Measurements from ENCODE around the gene PGGT1B. TPM values are rescaled to one million over a fixed set of nuclear protein-coding genes. Genes with fewer than 3 reads are reported as not detected.

PGGT1B gene
- total and polyA plus RNA-seq, 3 experiments from 2014 or later, result 12.5 to 46.1 (median 44.0) TPM

DNA sequence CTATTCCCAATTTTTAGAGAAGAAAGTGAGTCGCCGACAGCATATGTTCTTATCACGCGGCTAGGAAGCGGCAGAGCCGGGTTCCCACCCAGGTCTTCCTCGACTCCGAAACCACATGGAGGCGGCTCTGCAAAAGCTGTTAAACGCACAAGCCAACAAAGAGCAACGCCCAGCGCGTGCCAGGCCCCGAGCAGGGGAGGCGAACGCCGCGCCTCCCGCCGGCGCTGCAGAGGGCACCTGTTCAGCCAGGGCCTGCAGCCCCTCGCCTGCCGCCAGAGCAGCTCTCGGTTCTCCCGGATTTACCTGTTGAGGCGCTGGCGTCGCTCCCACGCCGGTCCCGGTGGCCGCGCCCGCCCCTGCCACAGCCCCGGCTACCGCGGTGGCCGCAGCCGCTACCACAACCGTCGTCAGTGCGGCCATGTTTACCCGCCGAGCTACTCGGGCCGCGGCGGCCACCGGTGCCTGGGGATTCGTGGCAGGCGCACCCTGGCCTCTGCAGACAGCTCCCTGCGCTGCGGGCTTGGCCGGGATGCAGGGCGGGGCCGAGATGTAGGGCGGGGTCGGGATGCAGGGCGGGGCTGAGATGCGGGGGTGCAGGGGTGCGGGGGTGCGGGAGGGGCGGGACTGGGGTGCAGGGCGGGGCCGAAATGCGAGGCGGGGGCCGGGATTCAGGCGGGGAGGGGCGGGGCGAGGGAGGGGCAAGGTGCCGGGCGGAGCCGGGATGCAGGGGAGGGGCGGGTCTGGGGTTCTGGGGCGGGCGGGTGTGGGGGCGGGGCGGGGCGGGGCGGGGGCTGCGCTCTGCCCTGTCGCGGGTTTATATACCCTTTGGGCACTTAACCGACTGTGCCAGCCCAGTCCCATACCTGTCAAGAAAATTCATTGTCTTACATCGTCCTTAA, 33.7 kb upstream of the PGGT1B start, which contains the start of gene CCDC112:
CCDC112 (minus strand) TSS at position 531 of the 899 bp plus-strand sequence; CDS start at position 420, 111 bp downstream.
- DNase-seq, result peak; percentile 63 to 77 (median 68)
- Histone ChIP-seq H3K9me3 (ENCODE audit: low read length) (no peaks in the 10 kb centered on the region), H3K4me3 (ENCODE audit: low read length) (peak within 1 kb of the TSS; percentile 47), H3K27me3 (ENCODE audit: insufficient read depth, low read length, poor library complexity, severe bottlenecking) (no peaks in the 10 kb centered on the region), H3K4me1 (ENCODE audit: insufficient read depth, low read length) (peaks cover 13% of the 10 kb centered on the region), H3K36me3 (ENCODE audit: insufficient read depth, low read length) (no peaks in the 10 kb centered on the region), H3K27ac (ENCODE audit: low read depth, low read length) (peak within 1 kb of the TSS; percentile 28)
- Mint-ChIP-seq H3K27me3 (peaks cover 1 to 3% of the 10 kb centered on the region in 2 donors), H3K4me3 (peak within 1 kb of the TSS; percentile 75 to 95 (median 89)), H3K27ac (peak within 1 kb of the TSS; percentile 0 to 95 (median 71)), H3K9me3 (peaks cover 0 to 12% (median 6%) of the 10 kb centered on the region in 5 donors), H3K4me1 (peaks cover 7 to 19% (median 9%) of the 10 kb centered on the region in 3 donors), H3K36me3 (peaks cover 0 to 13% (median 4%) of the 10 kb centered on the region in 3 donors)
- CTCF ChIA-PET, result interaction anchor here (0.6 to 2.1 kb wide), 7 partner anchors 11 to 789 kb away, joined by 3 to 8 read pairs (median 4); partner anchors contain the start of gene COMMD10
- POLR2A ChIA-PET, result interaction anchor here (0.6 to 1.3 kb wide), 3 partner anchors 10 to 160 kb away, joined by 3 to 6 read pairs (median 3); partner anchors contain the start of gene PGGT1B

- Histone ChIP-seq H3K4me3 (ENCODE audit: low read length) (peak overlapping the region; percentile 47), H3K36me3 (ENCODE audit: insufficient read depth, low read length) (no peaks in the 10 kb centered on the region), H3K4me1 (ENCODE audit: insufficient read depth, low read length) (peaks cover 13% of the 10 kb centered on the region), H3K27ac (ENCODE audit: low read depth, low read length) (peak overlapping the region; percentile 28), H3K9me3 (ENCODE audit: low read length) (no peaks in the 10 kb centered on the region), H3K27me3 (ENCODE audit: insufficient read depth, low read length, poor library complexity, severe bottlenecking) (no peaks in the 10 kb centered on the region)
- Mint-ChIP-seq H3K36me3 (peaks cover 0 to 14% (median 4%) of the 10 kb centered on the region in 3 donors), H3K9me3 (peaks cover 0 to 12% (median 6%) of the 10 kb centered on the region in 5 donors), H3K27ac (peak overlapping the region; percentile 0 to 95 (median 71)), H3K4me3 (peak overlapping the region; percentile 75 to 95 (median 89)), H3K27me3 (peaks cover 0 to 1% of the 10 kb centered on the region in 2 donors), H3K4me1 (peaks cover 7 to 19% (median 9%) of the 10 kb centered on the region in 3 donors)
- POLR2A ChIA-PET, result interaction anchor here (0.8 to 1.3 kb wide), 2 partner anchors 9 to 34 kb away, joined by 3 to 6 read pairs; partner anchors contain the start of gene PGGT1B
- no peak for DNase-seq
- CTCF ChIA-PET, result interaction anchor here (0.9 to 2.1 kb wide), 5 partner anchors 14 to 789 kb away, joined by 3 to 8 read pairs (median 4); partner anchors contain the start of gene COMMD10
Measured at GRCh38 chr5:115295777-115296123, 33.1 kb upstream of the PGGT1B start.

DNA sequence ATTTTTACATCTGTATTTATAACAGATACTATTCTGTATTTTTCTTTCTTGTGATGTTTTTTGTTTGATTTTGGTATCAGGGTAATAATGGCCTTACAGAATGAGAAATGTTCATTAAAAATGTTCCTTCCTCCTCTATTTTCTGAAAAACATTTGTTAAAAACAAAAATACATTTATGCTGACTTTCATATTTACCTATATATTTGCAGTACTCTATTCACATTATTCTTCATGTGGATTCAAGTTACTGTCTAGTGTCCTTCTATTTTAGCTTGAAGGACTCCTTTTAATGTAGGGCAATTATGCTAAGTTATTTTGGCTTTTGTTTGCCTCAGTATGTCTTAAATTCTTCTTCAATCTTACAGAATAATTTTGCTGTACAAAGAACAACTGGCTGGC, 28.7 kb upstream of the PGGT1B start:
- Mint-ChIP-seq H3K36me3 (peaks cover 0 to 14% (median 4%) of the 10 kb centered on the region in 3 donors), H3K4me1 (peaks cover 7 to 19% (median 9%) of the 10 kb centered on the region in 3 donors), H3K9me3 (peaks cover 0 to 12% (median 6%) of the 10 kb centered on the region in 5 donors), H3K4me3 (no peak overlapping the region), H3K27ac (no peak overlapping the region), H3K27me3 (peaks cover 0 to 2% of the 10 kb centered on the region in 2 donors)
- no peak overlapping the region for H3K4me3 ChIP-seq (ENCODE audit: low read length)
- no peak for DNase-seq
- no peaks in the 10 kb centered on the region for H3K27me3 ChIP-seq (ENCODE audit: insufficient read depth, low read length, poor library complexity, severe bottlenecking)
- CTCF ChIA-PET, result no interaction called here
- H3K36me3 ChIP-seq (ENCODE audit: insufficient read depth, low read length), result no peaks in the 10 kb centered on the region
- POLR2A ChIA-PET, result no interaction called here
- no peaks in the 10 kb centered on the region for H3K9me3 ChIP-seq (ENCODE audit: low read length)
- peaks cover 13% of the 10 kb centered on the region for H3K4me1 ChIP-seq (ENCODE audit: insufficient read depth, low read length)
- H3K27ac ChIP-seq (ENCODE audit: low read depth, low read length), result no peak overlapping the region

- Mint-ChIP-seq H3K27me3 (peaks cover 0 to 2% of the 10 kb centered on the region in 2 donors), H3K9me3 (peaks cover 0 to 12% (median 6%) of the 10 kb centered on the region in 5 donors), H3K36me3 (peaks cover 2 to 14% (median 4%) of the 10 kb centered on the region in 3 donors), H3K4me3 (no peak overlapping the region), H3K4me1 (peaks cover 0 to 8% (median 2%) of the 10 kb centered on the region in 3 donors), H3K27ac (no peak overlapping the region)
- Histone ChIP-seq H3K36me3 (ENCODE audit: insufficient read depth, low read length) (no peaks in the 10 kb centered on the region), H3K4me1 (ENCODE audit: insufficient read depth, low read length) (no peaks in the 10 kb centered on the region), H3K27ac (ENCODE audit: low read depth, low read length) (no peak overlapping the region), H3K27me3 (ENCODE audit: insufficient read depth, low read length, poor library complexity, severe bottlenecking) (no peaks in the 10 kb centered on the region), H3K4me3 (ENCODE audit: low read length) (no peak overlapping the region), H3K9me3 (ENCODE audit: low read length) (no peaks in the 10 kb centered on the region)
- ChIA-PET CTCF (no interaction called here), POLR2A (no interaction called here)
- DNase-seq, result no peak
Measured at GRCh38 chr5:115289104-115289503, 26.4 kb upstream of the PGGT1B start.

- Histone ChIP-seq H3K4me1 (ENCODE audit: insufficient read depth, low read length) (no peaks in the 10 kb centered on the region), H3K4me3 (ENCODE audit: low read length) (no peak overlapping the region), H3K9me3 (ENCODE audit: low read length) (no peaks in the 10 kb centered on the region), H3K27ac (ENCODE audit: low read depth, low read length) (no peak overlapping the region), H3K36me3 (ENCODE audit: insufficient read depth, low read length) (no peaks in the 10 kb centered on the region), H3K27me3 (ENCODE audit: insufficient read depth, low read length, poor library complexity, severe bottlenecking) (no peaks in the 10 kb centered on the region)
- ChIA-PET CTCF (no interaction called here), POLR2A (no interaction called here)
- Mint-ChIP-seq H3K4me1 (peaks cover 0 to 8% (median 2%) of the 10 kb centered on the region in 3 donors), H3K36me3 (peaks cover 0 to 2% (median 2%) of the 10 kb centered on the region in 3 donors), H3K9me3 (no peaks in the 10 kb centered on the region), H3K27ac (no peak overlapping the region), H3K27me3 (peaks cover 0 to under 1% of the 10 kb centered on the region in 2 donors), H3K4me3 (no peak overlapping the region)
- no peak for DNase-seq
Measured at GRCh38 chr5:115284021-115284420, 21.3 kb upstream of the PGGT1B start.

- CTCF ChIA-PET, result no interaction called here
- H3K9me3 ChIP-seq (ENCODE audit: low read length), result no peaks in the 10 kb centered on the region
- no peaks in the 10 kb centered on the region for H3K4me1 ChIP-seq (ENCODE audit: insufficient read depth, low read length)
- Mint-ChIP-seq H3K9me3 (no peaks in the 10 kb centered on the region), H3K27ac (no peak overlapping the region), H3K36me3 (peaks cover 0 to 2% (median 2%) of the 10 kb centered on the region in 3 donors), H3K27me3 (no peaks in the 10 kb centered on the region), H3K4me1 (peaks cover 0 to 8% (median 2%) of the 10 kb centered on the region in 3 donors), H3K4me3 (no peak overlapping the region)
- POLR2A ChIA-PET, result no interaction called here
- no peak overlapping the region for H3K4me3 ChIP-seq (ENCODE audit: low read length)
- no peak for DNase-seq
- H3K27me3 ChIP-seq (ENCODE audit: insufficient read depth, low read length, poor library complexity, severe bottlenecking), result no peaks in the 10 kb centered on the region
- H3K27ac ChIP-seq (ENCODE audit: low read depth, low read length), result no peak overlapping the region
- H3K36me3 ChIP-seq (ENCODE audit: insufficient read depth, low read length), result no peaks in the 10 kb centered on the region
Measured at GRCh38 chr5:115282131-115282530, 19.5 kb upstream of the PGGT1B start.

DNA sequence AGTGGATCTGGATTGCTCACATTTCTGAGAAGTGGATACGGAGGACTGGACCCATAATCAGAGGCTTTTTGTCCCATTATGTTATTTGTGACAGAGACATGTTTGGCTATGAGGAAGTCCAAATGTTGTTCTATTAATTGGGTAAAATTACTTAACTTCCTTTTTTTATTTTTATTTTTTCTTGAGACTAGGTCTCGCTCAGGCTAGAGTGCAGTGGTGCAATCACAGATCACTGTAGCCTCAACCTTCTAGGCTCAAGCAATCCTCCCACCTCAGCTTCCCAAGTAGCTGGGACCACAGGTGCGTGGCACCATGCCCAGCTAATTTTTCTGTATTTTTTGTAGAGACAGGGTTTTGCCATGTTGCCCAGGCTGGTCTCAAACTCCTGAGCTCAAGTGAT, 11.9 kb upstream of the PGGT1B start:
- no peak overlapping the region for H3K27ac ChIP-seq (ENCODE audit: low read depth, low read length)
- H3K36me3 Mint-ChIP-seq, result peaks cover 6 to 23% (median 8%) of the 10 kb centered on the region in 3 donors
- no peak overlapping the region for H3K4me3 ChIP-seq (ENCODE audit: low read length)
- H3K9me3 Mint-ChIP-seq, result no peaks in the 10 kb centered on the region
- H3K4me1 Mint-ChIP-seq, result no peaks in the 10 kb centered on the region
- H3K36me3 ChIP-seq (ENCODE audit: insufficient read depth, low read length), result no peaks in the 10 kb centered on the region
- H3K27me3 Mint-ChIP-seq, result no peaks in the 10 kb centered on the region
- DNase-seq, result no peak
- ChIA-PET CTCF (no interaction called here), POLR2A (no interaction called here)
- no peaks in the 10 kb centered on the region for H3K4me1 ChIP-seq (ENCODE audit: insufficient read depth, low read length)
- H3K9me3 ChIP-seq (ENCODE audit: low read length), result no peaks in the 10 kb centered on the region
- H3K27me3 ChIP-seq (ENCODE audit: insufficient read depth, low read length, poor library complexity, severe bottlenecking), result no peaks in the 10 kb centered on the region
- no peak overlapping the region for H3K4me3 Mint-ChIP-seq
- no peak overlapping the region for H3K27ac Mint-ChIP-seq
